NCI-H128 (cell line): ENCODE data around the gene B4GALNT4.
"Not testable (repeated sequence)": the region's sequence is repeated elsewhere in the genome, so short reads cannot be mapped to it uniquely, and the experiment has no call there.

Experiments used
- DNase-seq: peaks from one replicate; lab custom pipeline; 2025; ENCODE audit not compliant: unreplicated experiment; lab: John Stamatoyannopoulos, UW

Gene B4GALNT4

DNA sequence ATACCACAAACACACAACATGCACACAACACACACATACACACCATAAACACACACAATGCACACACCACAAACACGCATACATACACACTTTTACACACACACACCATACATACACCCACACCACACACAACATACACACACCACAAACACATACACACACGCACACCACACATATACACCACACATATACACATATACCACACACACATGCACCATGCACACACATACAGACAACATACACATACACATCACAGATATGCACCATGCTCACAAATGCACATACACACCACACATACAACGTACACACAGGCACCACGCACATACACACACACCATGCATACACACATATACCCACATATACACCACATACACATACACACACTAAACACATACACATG, 11.7 kb upstream of the B4GALNT4 start:
- no peak for DNase-seq

DNA sequence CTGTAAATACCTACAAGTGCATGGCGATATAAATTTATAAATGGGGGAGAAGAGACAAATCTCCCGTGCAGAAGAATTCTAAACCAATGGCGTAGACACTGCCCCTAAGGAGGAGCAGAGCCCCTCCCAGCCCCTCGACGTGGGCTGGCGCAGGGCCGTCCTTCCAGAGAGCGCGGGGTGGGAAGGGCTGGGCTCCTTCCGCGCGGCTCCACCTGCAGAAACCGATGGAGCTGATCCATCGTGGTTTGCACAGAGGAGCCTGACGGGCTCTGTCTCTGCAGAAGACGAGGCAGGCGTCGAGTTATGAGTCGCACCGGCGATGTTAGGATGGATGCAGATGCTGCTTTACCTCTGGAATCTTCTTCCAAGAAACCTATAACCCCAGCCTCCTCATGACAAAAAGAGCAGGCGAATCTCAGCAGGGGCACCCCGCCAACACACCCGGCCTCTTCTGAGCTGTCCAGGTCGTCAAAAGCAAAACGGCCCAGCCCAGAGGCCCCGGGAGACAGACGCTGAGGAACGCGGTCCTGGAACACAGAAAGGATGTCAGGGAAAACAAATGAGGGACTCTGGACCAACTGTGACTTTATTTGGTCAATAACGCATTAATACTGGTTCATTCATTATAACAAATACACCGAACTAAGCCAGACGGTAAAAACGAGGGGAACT, 11.0 kb upstream of the B4GALNT4 start:
- DNase-seq: no peak

DNA sequence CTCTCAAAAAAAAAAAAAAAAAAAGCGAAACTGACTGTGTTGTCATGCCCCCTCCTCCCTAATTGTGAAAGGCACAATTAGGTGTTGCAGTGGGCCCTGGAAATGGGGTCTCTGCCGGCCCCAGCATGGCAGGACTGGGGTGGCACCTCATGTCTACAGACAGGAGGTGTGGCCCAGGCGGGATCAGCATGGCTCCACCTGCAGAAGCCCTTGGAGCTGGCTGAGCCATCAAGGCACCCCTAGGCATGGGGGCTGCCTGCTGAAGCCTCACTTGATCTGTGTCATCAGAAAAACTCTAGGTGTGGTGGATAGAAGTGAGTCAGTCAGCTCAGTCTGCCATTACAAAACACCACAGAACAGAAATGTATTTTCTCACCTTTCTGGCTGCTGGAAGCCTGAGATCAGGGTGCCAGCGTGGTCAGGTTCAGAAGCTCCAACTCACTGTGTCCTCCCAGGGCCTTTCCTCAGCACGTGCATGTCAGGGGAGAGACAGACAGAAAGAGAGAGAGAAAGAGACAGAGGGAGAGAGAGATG, 10.1 kb upstream of the B4GALNT4 start:
- DNase-seq: no peak

DNA sequence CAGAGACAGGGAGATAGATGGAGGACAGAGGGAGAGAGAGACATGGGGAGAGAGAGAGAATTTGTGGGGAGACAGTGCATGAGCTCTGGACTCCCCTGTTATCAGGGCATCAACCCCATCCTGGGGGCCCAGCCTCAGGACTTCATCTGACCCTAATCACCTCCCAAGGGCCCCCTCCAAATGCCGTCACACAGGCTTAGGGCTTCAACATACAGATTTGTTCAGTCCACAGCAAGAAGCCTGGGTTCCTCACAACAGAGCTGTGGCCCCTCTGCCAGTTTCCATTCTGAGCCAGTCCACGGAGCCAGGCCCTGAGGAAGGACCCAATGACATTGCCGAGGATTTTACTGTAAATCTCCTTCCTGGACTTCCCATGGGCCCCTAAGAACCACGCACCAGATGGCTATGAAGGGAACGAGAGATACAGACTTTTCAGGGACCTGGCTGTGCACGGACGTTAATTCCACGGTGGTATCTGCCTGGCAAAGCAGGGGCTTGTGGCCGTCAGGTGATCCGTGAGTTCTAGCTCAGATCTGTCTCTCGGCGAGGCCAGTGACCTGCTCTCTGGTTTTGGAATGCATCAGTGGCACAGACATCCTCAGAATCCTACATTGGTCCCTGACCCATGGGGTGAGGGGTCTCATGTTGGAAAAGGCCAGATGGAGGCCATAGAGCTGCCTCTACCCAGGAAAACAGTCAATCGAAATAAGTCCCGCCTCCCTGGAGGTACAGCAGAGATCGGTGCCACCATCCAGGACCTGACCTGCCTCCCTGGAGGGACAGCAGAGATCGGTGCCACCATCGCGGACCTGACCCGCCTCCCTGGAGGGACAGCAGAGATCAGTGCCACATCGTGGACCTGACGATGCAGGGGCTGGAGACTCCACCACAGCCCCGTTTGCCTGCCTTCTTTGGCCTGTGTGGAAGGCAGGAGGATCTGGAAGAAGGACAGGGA, 8.7 kb upstream of the B4GALNT4 start:
- no peak for DNase-seq

DNA sequence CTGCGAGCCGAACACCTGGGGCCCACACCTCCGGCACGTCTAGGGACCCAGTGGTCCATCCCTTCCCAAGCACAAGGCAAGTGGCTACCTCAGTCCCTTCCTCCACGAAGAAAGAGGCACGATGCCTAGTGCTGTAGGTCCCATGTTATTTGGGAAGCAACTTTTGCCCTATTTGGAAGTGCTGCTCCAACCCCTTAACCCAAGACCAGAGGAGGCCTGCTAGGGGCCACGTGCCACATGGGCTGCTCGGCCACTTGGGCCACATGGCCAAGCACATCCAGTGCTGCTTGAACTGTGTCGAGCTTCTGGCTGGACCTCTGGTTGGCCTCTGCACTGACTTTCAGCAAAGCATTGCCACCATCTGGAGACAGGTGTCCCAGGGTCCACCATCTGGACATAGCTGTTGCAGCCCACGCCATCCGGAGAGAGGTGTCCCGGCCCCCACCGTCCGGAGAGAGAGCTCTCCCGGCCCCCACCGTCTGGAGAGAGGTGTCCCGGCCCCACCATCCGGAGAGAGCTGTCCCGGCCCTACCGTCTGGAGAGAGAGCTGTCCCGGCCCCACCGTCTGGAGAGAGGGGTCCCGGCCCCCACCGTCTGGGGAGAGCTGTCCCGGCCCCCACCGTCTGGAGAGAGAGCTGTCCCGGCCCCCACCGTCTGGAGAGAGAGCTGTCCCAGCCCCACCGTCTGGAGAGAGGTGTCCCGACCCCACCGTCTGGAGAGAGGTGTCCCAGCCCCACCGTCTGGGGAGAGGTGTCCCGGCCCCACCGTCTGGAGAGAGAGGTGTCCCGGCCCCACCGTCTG, 6.5 kb upstream of the B4GALNT4 start:
- DNase-seq: no peak

DNA sequence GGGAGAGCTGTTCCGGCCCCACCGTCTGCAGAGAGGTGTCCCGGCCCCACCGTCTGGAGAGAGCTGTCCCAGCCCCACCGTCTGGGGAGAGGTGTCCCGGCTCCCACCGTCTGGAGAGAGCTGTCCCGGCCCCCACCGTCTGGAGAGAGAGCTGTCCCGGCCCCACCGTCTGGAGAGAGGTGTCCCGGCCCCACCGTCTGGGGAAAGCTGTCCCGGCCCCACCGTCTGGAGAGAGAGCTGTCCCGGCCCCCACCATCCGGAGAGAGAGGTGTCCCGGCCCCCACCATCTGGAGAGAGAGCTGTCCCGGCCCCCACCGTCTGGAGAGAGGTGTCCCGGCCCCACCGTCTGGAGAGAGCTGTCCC, 5.9 kb upstream of the B4GALNT4 start:
- DNase-seq: not testable (repeated sequence)

DNA sequence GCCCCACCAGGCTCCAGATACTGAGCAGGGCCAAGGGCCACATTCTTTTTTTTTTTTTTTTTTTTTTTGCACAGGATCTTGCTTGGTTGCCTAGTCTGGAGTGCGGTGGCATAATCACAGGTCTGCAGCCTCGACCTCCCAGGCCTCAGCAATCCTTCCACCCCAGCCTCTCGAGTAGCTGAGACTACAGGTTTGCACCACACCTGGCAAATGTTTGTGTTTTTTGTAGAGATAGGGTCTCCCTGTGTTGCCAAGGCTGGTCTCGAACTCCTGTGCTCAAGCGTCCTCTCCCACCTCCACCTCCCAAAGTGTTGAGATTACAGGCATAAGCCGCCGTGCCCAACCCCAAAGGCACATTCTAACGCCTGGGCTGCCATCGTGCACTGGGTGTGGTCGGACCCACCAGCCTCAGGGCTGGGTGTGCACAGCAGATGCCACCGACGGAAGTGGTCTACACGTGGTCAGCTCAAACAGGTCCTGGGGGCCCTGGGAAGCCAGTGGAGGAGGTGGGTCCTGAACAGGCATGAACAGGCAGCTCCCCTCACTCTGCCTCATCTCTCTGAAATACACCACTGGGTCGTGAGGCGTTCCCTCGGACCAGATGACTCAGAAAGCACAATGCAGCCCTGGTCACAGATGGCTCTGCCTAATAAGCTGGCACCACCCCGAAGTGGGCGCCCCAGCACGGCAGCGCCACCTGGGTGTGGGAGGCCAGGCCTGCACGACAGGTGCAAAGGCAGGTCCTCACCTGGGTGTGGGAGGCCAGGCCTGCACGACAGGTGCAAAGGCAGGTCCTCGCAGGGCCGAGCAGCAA, 5.1 kb upstream of the B4GALNT4 start:
- DNase-seq: peak; percentile 41

DNA sequence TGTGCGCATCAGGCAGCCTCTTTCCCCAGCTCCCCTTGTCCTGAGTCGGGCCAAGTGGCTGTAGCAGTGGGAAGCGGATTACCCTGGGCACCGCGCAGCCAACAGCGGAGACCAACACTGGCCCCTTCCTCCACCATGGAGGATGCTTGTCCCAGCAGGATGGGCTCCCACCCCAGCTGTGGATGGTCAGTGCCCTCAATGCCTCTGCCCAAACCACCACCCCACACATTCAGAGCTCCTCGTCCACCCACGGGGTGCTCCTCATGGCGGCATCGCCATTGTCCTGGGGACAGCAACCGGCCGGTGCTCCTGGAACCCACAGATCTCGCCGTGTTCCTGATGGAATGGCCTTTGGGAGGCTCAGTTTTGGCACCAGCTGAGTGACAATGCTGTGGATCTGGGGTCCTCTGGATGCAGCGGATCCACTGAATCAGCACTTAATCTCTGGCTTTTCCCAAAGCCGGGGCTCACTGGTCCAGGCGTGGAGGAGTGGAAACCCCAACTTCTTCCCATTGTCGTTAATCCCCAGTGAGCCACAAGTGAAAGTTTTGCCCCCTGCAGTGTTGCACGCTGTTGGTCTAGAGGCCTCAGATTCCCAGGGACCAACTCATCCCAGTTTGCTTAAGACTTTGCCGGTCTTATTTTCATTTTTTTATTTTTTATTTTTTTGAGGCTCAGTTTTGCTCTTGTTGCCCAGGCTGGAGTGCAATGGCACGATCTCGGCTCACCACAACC, 4.1 kb upstream of the B4GALNT4 start:
- no peak for DNase-seq

DNA sequence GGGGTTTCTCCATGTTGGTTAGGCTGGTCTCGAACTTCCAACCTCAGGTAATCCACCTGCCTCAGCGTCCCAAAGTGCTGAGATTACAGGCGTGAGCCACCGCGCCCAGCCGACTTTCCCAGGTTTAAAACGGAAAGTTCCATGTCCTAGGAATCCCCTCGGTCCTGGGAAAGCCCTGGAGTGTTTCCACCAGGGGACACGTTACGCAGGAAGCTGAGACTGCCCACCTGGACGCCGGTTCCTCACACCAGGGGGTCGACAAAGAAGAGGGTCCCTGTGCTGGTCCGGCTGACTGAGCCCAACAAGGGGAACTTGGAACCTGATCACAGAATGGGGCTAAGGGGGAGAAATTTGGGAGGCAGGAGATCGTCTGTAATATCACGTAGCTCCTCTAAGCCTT, 3.5 kb upstream of the B4GALNT4 start:
- DNase-seq: no peak

DNA sequence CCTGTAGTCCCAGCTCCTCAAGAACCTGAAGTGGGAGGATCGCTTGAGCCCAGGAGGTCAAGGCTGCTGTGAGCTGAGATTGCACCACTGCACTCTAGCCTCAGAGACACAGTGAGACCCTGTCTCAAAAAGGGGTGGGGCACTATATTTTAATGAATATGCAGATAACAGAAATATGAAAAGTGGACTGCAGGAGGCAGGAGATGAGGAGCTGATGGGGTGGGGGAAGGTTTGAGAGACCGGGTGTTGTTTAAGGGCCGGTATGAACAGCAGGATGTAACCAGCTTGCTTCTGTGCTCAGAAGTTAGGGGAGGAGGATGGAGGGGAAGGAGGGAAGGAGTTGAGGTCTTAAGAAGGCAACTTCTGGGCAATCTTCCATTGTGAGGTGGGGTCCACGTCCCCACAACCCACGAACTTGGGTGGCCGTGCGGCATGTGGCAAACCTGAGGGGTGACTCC, 1.3 kb upstream of the B4GALNT4 start:
- DNase-seq: no peak

DNA sequence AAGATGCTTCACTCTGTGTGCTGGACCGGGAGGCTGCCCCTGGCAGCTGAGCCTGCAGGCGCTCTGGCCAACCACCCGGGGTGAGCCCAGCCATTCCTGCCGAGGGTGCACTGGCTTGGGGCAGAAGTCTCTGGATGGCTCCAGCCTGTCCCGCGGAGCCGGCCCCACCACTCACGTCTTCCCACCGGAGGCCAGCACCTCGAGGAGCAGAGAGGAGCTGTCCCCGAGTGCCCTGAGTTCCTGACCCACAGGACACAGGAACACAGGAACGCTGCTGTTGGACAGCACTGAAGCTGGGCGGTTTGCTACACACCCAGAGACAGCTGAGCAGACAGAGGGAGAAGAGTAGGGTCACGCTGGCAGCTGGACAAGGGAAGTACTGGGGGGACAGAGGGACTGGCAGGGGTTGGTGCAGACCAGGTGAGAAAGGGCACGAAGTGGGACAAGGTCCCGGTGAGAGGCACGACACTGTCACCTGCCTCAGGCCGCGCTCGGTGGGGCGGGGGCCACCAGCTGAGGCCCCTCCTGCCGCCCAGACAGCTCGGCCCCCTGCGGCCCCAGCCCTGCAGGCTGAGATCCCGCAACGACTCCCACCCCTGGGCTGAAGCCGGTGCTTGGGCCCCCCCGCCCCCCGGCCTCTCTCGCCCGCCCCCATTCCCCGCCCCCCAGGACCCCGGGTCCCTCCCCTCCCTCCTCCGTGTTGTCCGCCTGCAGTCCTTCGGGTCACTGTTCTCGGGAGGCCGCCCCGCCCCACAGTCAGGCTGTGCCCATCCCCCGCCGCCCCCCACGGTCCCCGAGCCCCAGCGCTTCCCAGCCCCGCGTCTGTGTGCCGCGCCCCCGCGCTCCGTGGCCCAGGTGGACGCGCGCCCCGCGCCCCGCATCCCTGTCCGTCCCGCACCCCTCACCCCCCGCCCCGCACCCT, 624 bp upstream of the B4GALNT4 start:
- DNase-seq: no peak

DNA sequence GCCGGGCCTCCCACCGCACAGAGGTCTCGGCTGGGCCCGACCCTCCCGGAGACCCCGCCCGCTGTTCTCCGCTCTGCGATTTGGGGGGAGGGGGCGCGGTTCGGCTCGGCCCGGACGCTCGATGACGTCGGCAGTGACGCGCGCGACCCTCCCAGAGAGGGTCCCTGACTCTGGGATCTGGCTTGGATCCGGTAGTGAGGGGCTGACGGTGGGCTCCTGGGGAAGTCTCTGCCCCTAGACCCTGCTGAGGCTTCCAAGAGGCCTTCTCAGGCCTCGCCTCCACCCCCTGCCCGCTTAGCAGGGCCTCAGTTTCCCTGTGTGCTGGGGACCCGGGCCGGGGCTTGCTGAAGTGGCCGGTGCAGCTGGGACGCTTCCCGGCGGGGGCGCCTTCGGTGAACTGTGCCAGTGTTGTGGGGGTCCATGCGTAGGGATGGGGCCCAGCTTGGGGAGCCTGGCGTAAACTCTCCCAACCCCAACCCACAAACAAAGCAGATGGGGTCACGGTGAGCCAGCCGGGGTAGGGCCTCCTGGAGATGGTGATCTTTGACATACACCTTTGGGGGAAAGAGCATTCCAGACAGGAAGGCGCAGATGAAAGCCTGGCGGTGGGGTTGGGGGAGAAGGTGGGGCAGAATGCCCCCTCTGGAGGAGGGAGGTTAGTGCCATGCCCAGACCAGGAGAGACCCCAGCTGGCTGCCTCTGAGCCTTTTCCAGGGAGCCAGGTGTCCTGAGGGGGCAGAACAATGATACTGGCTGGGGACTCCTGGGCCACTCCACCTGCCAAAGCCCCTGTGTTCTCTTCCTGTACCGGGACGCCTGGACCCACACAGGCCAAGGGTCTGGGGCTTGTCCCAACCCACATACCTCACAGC, 1.0 kb downstream of the B4GALNT4 start:
- no peak for DNase-seq

DNA sequence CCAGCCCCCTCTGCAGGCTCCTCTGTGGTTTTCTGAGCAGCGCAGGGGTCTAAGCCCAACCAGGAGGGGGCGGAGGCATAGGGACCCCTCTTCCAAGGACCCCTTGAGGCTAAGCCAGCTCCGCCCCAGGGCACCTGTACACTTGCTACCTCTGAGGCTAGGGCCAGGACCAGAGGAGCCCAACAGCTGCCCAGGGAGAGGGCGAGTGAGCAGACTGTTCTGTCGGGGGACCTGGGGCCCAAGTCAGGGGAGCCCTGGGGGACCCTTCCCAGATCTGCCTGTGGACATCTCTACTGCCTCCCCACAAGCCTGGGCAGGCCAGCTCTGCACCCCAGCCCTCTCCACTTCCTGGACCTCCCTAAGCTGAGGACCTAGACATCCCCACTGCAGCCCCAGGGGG, 1.8 kb downstream of the B4GALNT4 start:
- no peak for DNase-seq

DNA sequence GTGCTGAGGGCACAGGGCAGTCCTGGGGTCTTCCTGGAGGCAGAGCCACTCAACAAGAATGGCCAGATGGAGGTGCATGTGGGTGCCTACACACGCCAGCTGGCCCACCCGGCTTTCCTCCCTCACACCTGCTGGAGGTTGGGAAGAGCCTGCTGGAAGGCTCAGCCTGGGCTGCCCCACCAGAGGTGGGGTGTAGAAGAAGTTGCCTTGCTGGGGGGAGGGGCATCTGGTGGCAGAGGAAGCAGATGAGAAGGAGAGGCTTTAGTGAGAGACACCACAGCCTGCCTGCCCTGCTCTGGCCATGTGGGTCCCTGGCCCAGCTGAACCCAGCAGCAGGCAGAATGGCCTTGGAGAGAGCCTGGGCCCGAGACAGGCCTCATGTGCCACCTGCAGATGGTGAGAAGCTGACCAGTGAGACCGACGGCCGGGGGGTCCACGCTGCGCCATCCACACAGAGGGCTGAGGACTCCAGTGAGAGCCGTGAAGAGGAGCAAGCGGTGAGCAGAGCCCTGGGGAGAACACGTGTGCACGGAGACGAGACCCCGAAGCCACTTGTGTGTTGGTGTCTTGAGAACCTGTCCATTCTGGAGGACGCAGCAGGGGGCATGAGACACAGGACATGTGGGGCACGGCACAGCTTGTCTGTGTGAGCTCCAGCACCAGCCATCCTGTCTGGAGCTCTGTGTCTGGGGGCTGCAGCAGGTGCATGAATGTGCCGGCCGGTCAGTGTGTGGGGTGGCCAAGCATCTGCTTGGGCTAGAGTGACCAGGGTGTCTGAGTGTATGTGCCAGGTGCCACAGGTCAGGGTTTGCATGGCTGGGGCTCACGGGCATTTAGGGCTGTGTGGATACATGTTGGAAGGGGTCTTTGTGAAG, 2.7 kb downstream of the B4GALNT4 start:
- DNase-seq: no peak

DNA sequence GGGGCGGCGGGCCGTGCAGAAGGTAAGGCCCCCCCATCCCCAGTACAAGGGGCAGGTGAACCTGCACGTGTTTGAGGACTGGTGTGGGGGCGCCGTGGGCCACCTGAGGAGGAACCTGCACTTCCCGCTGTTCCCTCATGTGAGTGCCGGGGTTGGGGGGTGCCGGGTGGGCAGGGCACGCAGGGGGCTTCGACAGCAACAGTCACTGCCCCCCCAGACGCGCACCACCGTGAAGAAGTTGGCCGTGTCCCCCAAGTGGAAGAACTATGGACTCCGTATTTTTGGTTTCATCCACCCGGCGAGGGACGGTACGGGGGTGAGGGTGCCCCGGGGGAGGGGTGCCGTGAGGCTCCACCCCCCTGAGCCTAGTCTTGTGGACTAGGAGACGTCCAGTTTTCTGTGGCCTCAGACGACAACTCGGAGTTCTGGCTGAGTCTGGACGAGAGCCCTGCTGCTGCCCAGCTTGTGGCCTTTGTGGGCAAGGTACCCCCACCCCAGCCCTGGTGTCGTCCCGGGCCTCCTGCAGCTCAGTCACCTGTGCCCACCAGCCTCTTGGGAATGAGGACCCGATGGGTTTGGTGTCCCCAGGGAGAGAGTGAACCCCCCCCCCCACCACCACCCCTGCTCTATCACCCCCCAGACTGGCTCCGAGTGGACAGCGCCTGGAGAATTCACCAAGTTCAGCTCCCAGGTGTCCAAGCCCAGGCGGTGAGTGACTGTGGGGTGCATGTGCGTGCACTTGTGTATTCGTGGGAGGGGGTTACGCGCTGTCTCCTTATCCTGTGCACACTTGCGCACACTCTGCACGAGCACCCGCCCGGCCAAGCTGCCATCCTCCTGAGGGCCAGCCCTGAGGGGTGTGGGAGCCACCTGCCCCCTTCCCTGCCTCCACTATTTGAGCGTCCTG, 3.8 kb downstream of the B4GALNT4 start:
- DNase-seq: no peak
